Naive thymus-derived CD8-positive, alpha-beta T cell (primary cell): Measurements from ENCODE around the gene WDR82. TPM values are rescaled to one million over a fixed set of nuclear protein-coding genes. Genes with fewer than 3 reads are reported as not detected.
A peak's percentile ranks its signal among the peaks of the same experiment; 100 is the strongest.
"Not testable (repeated sequence)": the region's sequence is repeated elsewhere in the genome, so short reads cannot be mapped to it uniquely, and the experiment has no call there.

Experiments used
- ATAC-seq, 2 donors: fragments of 150-1000 bp; cut with Tn5 transposase in 1 of 2; sonication (Bioruptor Pico), chemical (Tn5 transposase) in 1 of 2; 1 replicate in 1 of 2; 2 replicates in 1 of 2; pipeline ENCODE4 v1.10.0; 2021; ENCODE audit warnings: mild to moderate bottlenecking in 2 of 2, moderate library complexity in 2 of 2
- POLR2A ChIA-PET: fragments of 350-600 bp; sonication (Branson Sonifier 250); formaldehyde crosslinking; loops from one replicate; lab custom pipeline; 2021; ENCODE audit warnings: antibody characterized with exemption; lab: Charles Lee
- DNase-seq, 10 donors: peaks; one replicate each; pipeline versions ENCODE4 v3.0.0 to v3.0.0-alpha.2; 2020 to 2022
- H3K27ac Mint-ChIP-seq, 10 donors: one replicate each; pipeline ENCODE4 v1.8.0; 2020 to 2022; ENCODE audit warnings: mild to moderate bottlenecking in 10 of 10, mixed read lengths in 10 of 10, moderate library complexity in 4 of 10, inconsistent platforms in 1 of 10
- H3K27me3 Mint-ChIP-seq, 5 donors: one replicate each; pipeline ENCODE4 v1.8.0; 2021 to 2022; ENCODE audit warnings: mixed read lengths in 5 of 5
- H3K36me3 Mint-ChIP-seq, 3 donors: one replicate each; pipeline ENCODE4 v1.8.0; 2020 to 2022; ENCODE audit warnings: mixed read lengths in 3 of 3, mild to moderate bottlenecking in 2 of 3, inconsistent platforms in 1 of 3
- H3K4me1 Mint-ChIP-seq, 4 donors: one replicate each; pipeline ENCODE4 v1.8.0; 2021 to 2022; ENCODE audit warnings: mixed read lengths in 4 of 4
- H3K4me3 Mint-ChIP-seq, 10 donors: one replicate each; pipeline ENCODE4 v1.8.0; 2020 to 2022; ENCODE audit warnings: mild to moderate bottlenecking in 10 of 10, mixed read lengths in 10 of 10, moderate library complexity in 6 of 10, inconsistent platforms in 1 of 10
- H3K9me3 Mint-ChIP-seq, 9 donors: one replicate each; pipeline ENCODE4 v1.8.0; 2020 to 2022; ENCODE audit warnings: mixed read lengths in 9 of 9, mild to moderate bottlenecking in 3 of 9, inconsistent platforms in 1 of 9, moderate library complexity in 1 of 9
- polyA plus RNA-seq, 3 donors: library from polyadenylated mRNA; unstranded; fragments of 300-500 nt; fragmentation: Illumina TruSeq; gene quantifications; one replicate each; pipeline ENCODE4 v1.2.3, GENCODE V29; 2021
- total RNA-seq, 8 experiments: library from RNA in 2 of 8; stranded (reverse) in 2 of 8; gene quantifications; one replicate each; pipeline ENCODE4 v1.2.3 and lab custom pipeline; 2021 to 2026

The WDR82 gene
- total and polyA plus RNA-seq, 5 experiments from 2014 or later, result 136 to 191 (median 172) TPM

DNA sequence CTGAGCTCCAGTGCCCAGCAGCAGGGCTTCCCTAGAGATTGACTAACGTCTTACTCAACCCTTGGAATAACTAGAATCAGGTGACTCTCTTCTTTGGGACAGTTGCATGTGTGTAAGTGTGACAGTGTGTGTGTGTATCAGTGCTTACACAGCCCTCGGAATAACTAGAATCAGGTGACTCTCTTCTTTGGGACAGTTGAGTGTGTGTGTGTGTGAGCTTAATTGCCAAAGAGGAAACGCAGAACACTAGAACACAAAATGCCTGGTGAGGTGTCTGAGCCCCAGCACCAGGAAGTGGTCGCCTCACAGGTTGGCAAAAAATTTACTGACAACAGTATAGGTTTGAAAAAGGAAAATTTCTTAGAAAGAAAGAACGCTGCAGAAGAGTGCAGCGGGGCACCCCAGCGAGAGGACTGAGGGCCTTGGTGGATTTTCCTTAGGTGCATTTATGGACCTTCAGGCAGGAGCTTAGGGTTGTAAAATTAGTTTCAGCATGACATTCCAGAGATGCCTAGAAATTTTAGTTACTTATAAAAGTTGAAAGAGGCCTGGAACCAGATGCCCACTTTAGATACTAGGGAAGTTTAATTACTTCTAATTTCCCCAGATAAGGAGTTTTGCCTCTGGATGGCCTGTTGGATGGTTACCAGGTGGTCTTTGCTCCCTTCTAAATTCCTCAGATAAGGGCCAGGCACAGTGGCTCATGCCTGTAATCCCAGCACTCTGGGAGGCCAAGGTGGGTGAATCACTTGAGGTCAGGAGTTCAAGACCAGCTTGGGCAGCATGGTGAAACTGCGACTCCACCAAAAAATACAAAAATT lies 3.7 kb upstream of the WDR82 start:
- peaks cover 3 to 9% (median 7%) of the 10 kb centered on the region in 3 donors for H3K36me3 Mint-ChIP-seq
- POLR2A ChIA-PET, result interaction anchor here (0.8 to 21.1 kb wide), 6 partner anchors 8 to 85 kb away, joined by 3 to 1841 read pairs (median 4); partner anchors contain the start of genes ALAS1, PPM1M, TLR9 and TWF2
- H3K4me1 Mint-ChIP-seq, result peaks cover 28 to 70% (median 65%) of the 10 kb centered on the region in 4 donors
- peak overlapping the region; percentile 93 to 98 (median 96) for H3K27ac Mint-ChIP-seq
- H3K9me3 Mint-ChIP-seq, result no peaks in the 10 kb centered on the region
- H3K4me3 Mint-ChIP-seq, result peak overlapping the region; percentile 66 to 89 (median 81)
- H3K27me3 Mint-ChIP-seq, result no peaks in the 10 kb centered on the region
- ATAC-seq (peak; percentile 35 to 52), DNase-seq (peak in 9 of 10 donors; percentile 34 to 77 (median 56))

DNA sequence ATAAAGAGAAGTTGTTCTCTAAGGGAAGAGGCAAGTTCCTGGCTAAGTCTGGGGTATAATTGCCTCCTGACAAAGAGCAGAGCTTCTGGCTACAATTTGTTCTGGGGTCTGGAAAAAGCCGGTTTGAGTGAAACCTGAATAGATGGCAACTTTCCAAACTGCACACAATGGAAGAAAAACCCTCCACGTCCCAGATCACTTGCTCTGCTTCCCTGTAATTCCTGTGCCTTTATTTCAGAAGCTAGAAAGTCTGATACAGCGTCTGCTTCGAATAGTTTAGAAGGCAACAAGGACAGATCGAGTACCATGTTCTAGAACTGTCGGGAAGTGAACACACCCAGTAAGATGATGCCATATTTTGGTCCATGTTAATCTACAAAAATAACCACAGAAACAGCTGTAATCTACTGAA lies 1.6 kb upstream of the WDR82 start:
- Mint-ChIP-seq H3K4me3 (peak overlapping the region; percentile 94 to 97 (median 96)), H3K27me3 (no peaks in the 10 kb centered on the region), H3K9me3 (no peaks in the 10 kb centered on the region), H3K4me1 (peaks cover 28 to 74% (median 63%) of the 10 kb centered on the region in 4 donors), H3K27ac (peak overlapping the region; percentile 93 to 99 (median 98)), H3K36me3 (peaks cover 12 to 15% (median 14%) of the 10 kb centered on the region in 3 donors)
- DNase-seq (no peak), ATAC-seq (no peak)
- POLR2A ChIA-PET, result interaction anchor here (0.7 to 21.1 kb wide), 4 partner anchors 9 to 79 kb away, joined by 3 to 1841 read pairs (median 66); partner anchors contain the start of genes GLYCTK, PPM1M, TLR9 and TWF2

DNA sequence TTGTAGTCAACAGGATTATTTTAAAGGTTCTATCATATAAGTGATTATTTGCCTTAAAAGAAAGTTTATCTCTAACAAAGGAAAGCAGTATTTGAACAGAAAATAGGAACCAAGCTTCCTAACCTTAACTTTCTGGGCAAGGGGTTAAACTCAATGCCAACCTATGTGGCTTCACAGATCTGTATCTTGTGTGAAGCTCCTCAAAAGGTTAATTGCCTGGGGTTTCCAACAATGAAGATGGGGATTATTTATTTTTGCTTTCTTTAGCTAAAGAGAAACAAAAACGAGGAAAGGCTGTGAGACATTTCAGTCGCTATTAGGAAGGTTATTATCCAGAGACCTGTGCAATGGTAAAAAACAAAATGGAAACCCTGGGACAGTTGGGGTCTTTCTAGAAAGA lies 1.1 kb upstream of the WDR82 start:
- no peak for ATAC-seq

DNA sequence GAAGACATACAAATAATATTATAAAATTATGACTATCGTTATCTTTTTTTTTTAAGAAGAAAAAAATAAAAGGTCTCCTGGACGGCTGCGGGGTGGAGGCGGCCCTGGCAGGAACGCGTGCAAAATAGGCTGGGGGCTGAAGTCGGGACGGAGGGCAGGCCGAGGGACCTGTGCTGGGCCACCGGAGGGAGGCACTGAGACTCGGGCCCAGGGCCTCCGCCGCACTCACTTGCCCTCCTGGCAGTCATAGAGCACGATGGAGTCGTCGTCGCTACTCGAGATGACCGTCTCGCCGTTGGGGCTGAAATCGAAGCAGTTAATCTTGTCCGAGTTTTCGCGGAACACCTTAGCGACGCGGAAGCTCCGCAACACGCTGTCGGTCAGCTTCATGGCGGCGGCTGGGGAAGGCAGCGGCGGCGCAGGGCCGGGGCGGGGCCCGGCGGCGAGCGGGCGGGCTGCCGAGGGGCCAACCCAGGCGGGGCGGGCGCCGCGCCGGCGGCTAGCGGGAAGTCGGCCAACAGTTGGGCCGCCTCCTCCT lies 408 bp downstream of the WDR82 start:
- peak; percentile 53 to 58 for ATAC-seq
- peak in 4 of 10 donors; percentile 43 to 64 (median 59) for DNase-seq
- H3K36me3 Mint-ChIP-seq, result peaks cover 15 to 33% (median 18%) of the 10 kb centered on the region in 3 donors
- no peaks in the 10 kb centered on the region for H3K27me3 Mint-ChIP-seq
- H3K4me3 Mint-ChIP-seq, result peak overlapping the region; percentile 94 to 100 (median 97)
- H3K27ac Mint-ChIP-seq, result peak overlapping the region; percentile 93 to 99 (median 98)
- H3K4me1 Mint-ChIP-seq, result peaks cover 31 to 83% (median 65%) of the 10 kb centered on the region in 4 donors
- no peaks in the 10 kb centered on the region for H3K9me3 Mint-ChIP-seq
- POLR2A ChIA-PET, result interaction anchor here (0.7 to 21.1 kb wide), 9 partner anchors 11 to 222 kb away, joined by 3 to 1841 read pairs (median 6); partner anchors contain the start of genes DUSP7, GLYCTK, PPM1M and TLR9

More for the DNA sequence above, 1.1 kb upstream of the WDR82 start:
- no peaks in the 10 kb centered on the region for H3K27me3 Mint-ChIP-seq
- no peak for DNase-seq
- POLR2A ChIA-PET, result interaction anchor here (1.2 to 21.1 kb wide), 4 partner anchors 9 to 174 kb away, joined by 3 to 1841 read pairs (median 68); partner anchors contain the start of genes GLYCTK, PPM1M, TLR9 and TNNC1
- peak overlapping the region; percentile 93 to 99 (median 98) for H3K27ac Mint-ChIP-seq
- peak overlapping the region; percentile 94 to 97 (median 96) for H3K4me3 Mint-ChIP-seq
- peaks cover 14 to 18% (median 15%) of the 10 kb centered on the region in 3 donors for H3K36me3 Mint-ChIP-seq
- peaks cover 27 to 78% (median 65%) of the 10 kb centered on the region in 4 donors for H3K4me1 Mint-ChIP-seq
- no peaks in the 10 kb centered on the region for H3K9me3 Mint-ChIP-seq

DNA sequence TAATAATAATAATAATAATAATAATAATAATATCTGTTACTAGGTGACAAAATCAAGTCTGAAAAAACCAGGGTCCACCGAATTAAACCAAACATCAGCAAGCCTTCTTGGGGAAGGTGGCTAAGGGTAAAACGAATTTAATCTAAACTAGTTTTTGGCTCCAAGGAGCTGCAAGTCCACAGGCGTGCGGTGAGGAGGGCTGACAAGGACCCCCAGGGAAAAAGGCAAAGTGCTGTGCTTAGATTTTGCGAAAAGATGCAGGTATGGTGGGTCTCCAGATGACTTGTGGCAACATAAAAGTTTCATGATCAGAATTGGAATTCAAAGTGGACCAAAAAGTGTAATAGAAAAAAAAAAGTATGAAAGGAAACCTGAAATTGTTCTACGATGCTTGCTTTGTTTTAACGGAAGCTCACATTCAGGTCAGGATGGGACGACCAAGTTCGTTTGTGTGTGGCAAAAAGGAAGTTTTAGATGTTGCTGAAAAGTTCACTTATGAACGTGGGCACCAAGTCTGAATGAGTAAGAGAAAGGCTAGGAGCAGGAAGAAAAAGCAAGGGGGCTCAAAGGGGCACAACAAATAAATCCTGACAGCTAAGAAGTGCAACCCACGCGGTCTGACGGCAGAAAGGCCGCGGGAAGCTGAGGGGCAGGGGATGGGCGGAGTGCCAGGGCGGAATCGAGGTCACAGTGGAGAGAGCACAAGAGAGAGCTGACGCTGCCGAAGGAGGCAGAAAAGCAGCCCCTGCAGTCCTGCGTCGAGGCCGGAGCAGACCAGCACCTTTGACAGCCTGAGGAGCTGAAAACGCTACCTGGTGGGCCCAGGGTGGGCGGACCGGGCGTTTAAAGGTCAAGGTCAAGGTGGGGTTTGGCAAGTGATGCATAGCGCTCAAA lies 1.1 kb downstream of the WDR82 start:
- H3K36me3 Mint-ChIP-seq, result peaks cover 18 to 40% (median 22%) of the 10 kb centered on the region in 3 donors
- peak overlapping the region; percentile 93 to 99 (median 97) for H3K27ac Mint-ChIP-seq
- H3K27me3 Mint-ChIP-seq, result no peaks in the 10 kb centered on the region

DNA sequence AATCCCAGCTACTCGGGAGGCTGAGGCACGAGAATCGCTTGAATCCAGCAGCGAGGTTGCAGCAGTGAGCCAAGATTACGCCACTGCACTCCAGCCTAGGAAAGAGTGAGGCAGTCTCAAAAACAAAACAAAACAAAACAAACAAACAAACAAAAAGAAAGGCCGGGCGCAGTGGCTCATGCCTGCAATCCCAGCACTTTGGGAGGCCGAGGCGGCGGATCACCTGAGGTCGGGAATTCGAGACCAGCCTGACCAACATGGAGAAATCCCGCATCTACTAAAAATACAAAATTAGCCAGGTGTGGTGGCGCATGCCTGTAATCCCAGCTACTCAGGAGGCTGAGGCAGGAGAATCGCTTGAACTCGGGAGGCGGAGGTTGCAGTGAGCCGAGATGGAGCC lies 3.7 kb downstream of the WDR82 start:
- Mint-ChIP-seq H3K36me3 (peaks cover 18 to 64% (median 32%) of the 10 kb centered on the region in 3 donors), H3K27ac (peak overlapping the region; percentile 91 to 99 (median 97)), H3K4me3 (peak overlapping the region; percentile 92 to 100 (median 96)), H3K4me1 (peaks cover 36 to 89% (median 70%) of the 10 kb centered on the region in 4 donors)
- not testable (repeated sequence) for ATAC-seq, H3K9me3 Mint-ChIP-seq, DNase-seq, H3K27me3 Mint-ChIP-seq
- POLR2A ChIA-PET, result interaction anchor here (0.9 to 21.1 kb wide), 5 partner anchors 7 to 65 kb away, joined by 4 to 1841 read pairs (median 7); partner anchors contain the start of genes GLYCTK, PPM1M, TLR9 and TWF2

More for the DNA sequence above, 1.1 kb downstream of the WDR82 start:
- no peaks in the 10 kb centered on the region for H3K9me3 Mint-ChIP-seq
- H3K4me1 Mint-ChIP-seq, result peaks cover 35 to 85% (median 67%) of the 10 kb centered on the region in 4 donors
- peak overlapping the region; percentile 92 to 100 (median 96) for H3K4me3 Mint-ChIP-seq
- POLR2A ChIA-PET, result interaction anchor here (0.6 to 21.1 kb wide), 7 partner anchors 11 to 431 kb away, joined by 3 to 1841 read pairs (median 5); partner anchors contain the start of genes ABHD14A, GLYCTK, PPM1M and TLR9
- peak; percentile 58 to 85 (median 68) for DNase-seq
- ATAC-seq, result peak; percentile 5 to 19

DNA sequence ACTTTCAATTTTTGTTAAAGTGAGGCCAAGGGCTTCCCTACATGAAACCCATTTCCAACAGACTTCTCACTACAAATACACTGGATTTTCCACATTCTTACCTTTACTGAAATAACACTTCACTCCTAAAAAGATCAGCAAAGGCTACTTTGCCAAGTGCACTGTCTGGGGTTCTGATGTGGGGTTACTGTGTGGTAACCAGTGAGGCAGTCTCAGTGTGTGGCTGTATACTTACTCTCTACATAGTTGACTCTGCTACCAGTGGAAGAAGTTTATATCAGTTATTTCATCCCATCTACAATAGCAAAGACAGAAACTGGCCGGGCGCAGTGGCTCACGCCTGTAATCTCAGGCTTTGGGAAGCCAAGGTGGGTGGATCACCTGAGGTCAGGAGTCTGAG lies 5.6 kb downstream of the WDR82 start:
- POLR2A ChIA-PET, result interaction anchor here (0.6 to 58.8 kb wide), 6 partner anchors 10 to 289 kb away, joined by 3 to 1841 read pairs (median 18); partner anchors contain the start of genes ACY1, GLYCTK, PPM1M and TLR9
- ATAC-seq, result peak; percentile 35 to 53

DNA sequence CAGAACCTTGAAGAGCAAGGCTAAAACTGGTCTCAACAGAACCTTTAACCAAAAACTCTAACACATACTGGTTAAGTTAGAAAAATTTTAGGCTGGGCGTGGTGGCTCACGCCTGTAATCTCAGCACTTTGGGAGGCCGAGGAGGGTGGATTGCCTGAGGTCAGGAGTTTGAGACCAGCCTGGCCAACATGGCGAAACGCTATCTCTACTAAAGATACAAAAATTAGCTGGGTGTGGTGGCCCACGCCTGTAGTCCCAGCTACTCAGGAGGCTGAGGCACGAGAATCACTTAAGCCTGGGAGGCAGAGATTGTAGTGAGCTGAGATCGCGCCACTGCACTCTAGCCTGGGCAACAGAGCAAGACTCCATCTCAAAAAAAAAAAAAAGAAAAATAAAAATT lies 6.3 kb downstream of the WDR82 start:
- POLR2A ChIA-PET, result interaction anchor here (0.7 to 58.8 kb wide), 5 partner anchors 9 to 289 kb away, joined by 3 to 1841 read pairs (median 23); partner anchors contain the start of genes ACY1, GLYCTK, PPM1M and TLR9
- not testable (repeated sequence) for H3K27me3 Mint-ChIP-seq, H3K9me3 Mint-ChIP-seq, DNase-seq, ATAC-seq
- H3K4me1 Mint-ChIP-seq, result peaks cover 38 to 98% (median 76%) of the 10 kb centered on the region in 4 donors
- peak overlapping the region; percentile 79 to 98 (median 93) for H3K4me3 Mint-ChIP-seq
- peak overlapping the region; percentile 92 to 99 (median 97) for H3K27ac Mint-ChIP-seq
- peaks cover 9 to 86% (median 39%) of the 10 kb centered on the region in 3 donors for H3K36me3 Mint-ChIP-seq

More for the DNA sequence above, 5.6 kb downstream of the WDR82 start:
- Mint-ChIP-seq H3K4me3 (peak overlapping the region; percentile 92 to 100 (median 96)), H3K4me1 (peaks cover 36 to 95% (median 72%) of the 10 kb centered on the region in 4 donors), H3K9me3 (no peaks in the 10 kb centered on the region), H3K36me3 (peaks cover 14 to 82% (median 37%) of the 10 kb centered on the region in 3 donors), H3K27me3 (no peaks in the 10 kb centered on the region), H3K27ac (peak overlapping the region; percentile 91 to 99 (median 97))
- DNase-seq, result peak in 1 of 10 donors; percentile 37

DNA sequence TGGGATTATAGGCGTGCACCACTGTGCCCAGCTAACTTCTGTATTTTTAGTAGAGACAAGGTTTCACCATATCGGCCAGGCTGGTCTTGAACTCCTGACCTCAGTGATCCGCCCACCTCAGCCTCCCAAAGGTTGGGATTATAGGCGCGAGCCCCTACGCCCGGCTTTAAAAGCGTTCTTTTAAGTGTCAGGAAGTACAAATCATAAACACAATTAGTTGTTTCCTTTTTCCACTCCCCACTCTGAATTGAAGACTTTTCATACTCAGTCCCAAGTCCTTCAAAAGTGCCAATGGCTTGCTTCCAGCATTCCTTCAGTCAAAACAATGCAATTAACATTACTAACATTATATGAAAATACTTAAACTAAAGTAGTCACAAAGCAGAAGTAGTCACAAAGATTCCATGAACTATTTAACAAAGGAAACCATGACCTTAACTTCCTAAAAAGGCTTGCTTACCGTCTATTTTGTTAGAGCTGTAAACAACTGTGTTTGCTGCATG lies 8.1 kb downstream of the WDR82 start:
- peaks cover 35 to 93% (median 82%) of the 10 kb centered on the region in 4 donors for H3K4me1 Mint-ChIP-seq
- POLR2A ChIA-PET, result interaction anchor here (45.0 to 58.8 kb wide), 2 partner anchors 13 to 33 kb away, joined by 1452 to 1841 read pairs; partner anchors contain the start of genes GLYCTK, PPM1M, TLR9 and TWF2
- ATAC-seq (no peak), DNase-seq (no peak)
- H3K27me3 Mint-ChIP-seq, result no peaks in the 10 kb centered on the region
- H3K9me3 Mint-ChIP-seq, result no peaks in the 10 kb centered on the region
- H3K4me3 Mint-ChIP-seq, result peak overlapping the region; percentile 79 to 98 (median 93)
- H3K36me3 Mint-ChIP-seq, result peaks cover 7 to 95% (median 46%) of the 10 kb centered on the region in 3 donors
- H3K27ac Mint-ChIP-seq, result peak overlapping the region; percentile 92 to 99 (median 97)

DNA sequence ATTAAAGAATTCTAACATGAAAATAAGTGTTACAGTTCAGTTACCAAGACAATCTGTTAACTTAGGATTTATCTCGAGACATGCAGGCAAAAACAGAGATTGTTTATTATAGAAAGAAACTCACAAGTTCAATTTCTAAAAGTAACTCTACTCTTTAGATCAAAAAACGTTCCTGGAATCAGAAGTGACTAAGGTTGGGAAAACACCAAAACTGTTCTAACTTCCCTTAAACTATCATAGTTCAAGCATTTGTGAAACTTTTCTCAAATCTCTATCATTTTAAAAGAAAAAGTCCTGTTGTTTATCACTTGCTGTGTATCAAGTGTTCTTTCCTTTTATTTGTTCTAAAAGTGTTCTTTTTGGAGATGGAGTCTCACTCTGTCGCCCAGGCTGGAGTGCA lies 8.7 kb downstream of the WDR82 start:
- no peaks in the 10 kb centered on the region for H3K9me3 Mint-ChIP-seq
- H3K27me3 Mint-ChIP-seq, result no peaks in the 10 kb centered on the region
- H3K4me1 Mint-ChIP-seq, result peaks cover 35 to 92% (median 80%) of the 10 kb centered on the region in 4 donors
- H3K36me3 Mint-ChIP-seq, result peaks cover 7 to 95% (median 48%) of the 10 kb centered on the region in 3 donors
- peak overlapping the region; percentile 92 to 99 (median 97) for H3K27ac Mint-ChIP-seq
- peak overlapping the region; percentile 79 to 98 (median 93) for H3K4me3 Mint-ChIP-seq
- POLR2A ChIA-PET, result interaction anchor here (1.8 to 58.8 kb wide), 3 partner anchors 9 to 33 kb away, joined by 6 to 1841 read pairs (median 1452); partner anchors contain the start of genes GLYCTK, PPM1M, TLR9 and TWF2
- no peak for ATAC-seq
- DNase-seq, result no peak
